Endothelial cell of umbilical vein (primary cell): ENCODE data around the gene RPIA. TPM values are rescaled to one million over a fixed set of nuclear protein-coding genes. Genes with fewer than 3 reads are reported as not detected.

Experiments
- BruUV-seq: library from RNA; stranded (reverse); fragments of 400-500 nt; replicated peaks from 2 replicates; lab custom pipeline; 2021; lab: Mats Ljungman, UMichigan
- CTCF ChIA-PET: fragments of 300-600, 350-600 bp; sonication (Branson Sonifier 250); formaldehyde crosslinking; loops from one replicate; lab custom pipeline; 2021; ENCODE audit warnings: antibody characterized with exemption, inconsistent platforms; lab: Charles Lee
- POLR2A ChIA-PET: fragments of 300-600, 350-600 bp; sonication (Branson Sonifier 250); formaldehyde crosslinking; loops from one replicate; lab custom pipeline; 2021; ENCODE audit warnings: antibody characterized with exemption, inconsistent platforms; lab: Charles Lee
- DNase-seq: peaks from one replicate; pipeline ENCODE4 v3.0.0-alpha.2; 2011; ENCODE audit warnings: low read depth, low spot score
- FAIRE-seq: peaks from 2 replicates; lab custom pipeline; 2011; peaks lifted over from hg19 to GRCh38; lab: Jason Lieb, UNC
- H2AFZ ChIP-seq: 2 replicates; pipeline ENCODE4 v1.6.0; 2012; ENCODE audit warnings: low read depth, low read length, control low read depth, inconsistent platforms
- H3K27ac ChIP-seq: 2 replicates; pipeline ENCODE4 v1.5.1; 2011; ENCODE audit warnings: low read depth, mild to moderate bottlenecking, control low read depth, low read length, moderate library complexity; ENCODE audit not compliant: insufficient read depth
- H3K27me3 ChIP-seq, 2 experiments: 2 replicates each; pipeline versions ENCODE4 v1.6.0 to v1.6.1; 2011; ENCODE audit warnings: low read length in 2 of 2, mixed read lengths in 1 of 2; ENCODE audit not compliant: control insufficient read depth in 2 of 2, insufficient read depth in 2 of 2
- H3K36me3 ChIP-seq, 2 experiments: 2 replicates in 1 of 2; 3 replicates in 1 of 2; pipeline ENCODE4 v1.5.1; 2011; ENCODE audit warnings: low read length in 2 of 2, mild to moderate bottlenecking in 1 of 2, moderate library complexity in 1 of 2; ENCODE audit not compliant: control insufficient read depth in 2 of 2, insufficient read depth in 2 of 2; ENCODE audit errors: extremely low read depth in 1 of 2
- H3K4me1 ChIP-seq: 3 replicates; pipeline ENCODE4 v1.5.1; 2011; ENCODE audit warnings: mild to moderate bottlenecking, low read length; ENCODE audit not compliant: control insufficient read depth, insufficient read depth; ENCODE audit errors: extremely low read depth
- H3K4me2 ChIP-seq: 2 replicates; pipeline ENCODE4 v1.6.1; 2011; ENCODE audit warnings: low read length, control low read depth, mixed read lengths; ENCODE audit not compliant: insufficient read depth
- H3K4me3 ChIP-seq, 3 experiments: fragments of 200-600 bp in 1 of 3; sonication (generic), shearing (Covaris generic) in 1 of 3; replicated peaks in 1 of 3; 2 replicates each; pipeline ENCODE4 v1.5.1; 2011 to 2016; ENCODE audit warnings: control low read depth in 3 of 3, low read length in 3 of 3, mild to moderate bottlenecking in 2 of 3, inconsistent platforms in 1 of 3, low read depth in 1 of 3, moderate library complexity in 1 of 3; ENCODE audit not compliant: insufficient read depth in 1 of 3
- H3K79me2 ChIP-seq: 2 replicates; pipeline ENCODE4 v1.6.0; 2012; ENCODE audit warnings: low read length, inconsistent platforms; ENCODE audit not compliant: control insufficient read depth, insufficient read depth
- H3K9ac ChIP-seq: replicated peaks from 2 replicates; pipeline ENCODE3; 2011; ENCODE audit warnings: low read length, control low read depth; ENCODE audit not compliant: insufficient read depth; ENCODE audit errors: extremely low read depth
- H3K9me1 ChIP-seq: replicated peaks from 3 replicates; pipeline ENCODE4 v1.6.0; 2011; ENCODE audit warnings: mild to moderate bottlenecking, low read length; ENCODE audit not compliant: control insufficient read depth, insufficient read depth; ENCODE audit errors: extremely low read depth
- H3K9me3 ChIP-seq: replicated peaks from 2 replicates; pipeline ENCODE4 v1.5.1; 2012; ENCODE audit warnings: low read length, inconsistent platforms; ENCODE audit not compliant: control insufficient read depth, insufficient read depth
- H4K20me1 ChIP-seq: replicated peaks from 2 replicates; pipeline ENCODE3; 2011; ENCODE audit warnings: mild to moderate bottlenecking, low read length; ENCODE audit not compliant: control insufficient read depth, insufficient read depth; ENCODE audit errors: extremely low read depth
- CTCF ChIP-seq, 2 donors: IDR thresholded peaks; 1 replicate in 1 of 2; 2 replicates in 1 of 2; pipeline ENCODE4 v1.5.1; 2011; ENCODE audit warnings: low read length in 2 of 2, mild to moderate bottlenecking in 2 of 2, moderate library complexity in 2 of 2, control low read depth in 1 of 2, inconsistent platforms in 1 of 2, low read depth in 1 of 2; ENCODE audit not compliant: insufficient read depth in 1 of 2; ENCODE audit errors: extremely low read depth in 1 of 2
- FOS ChIP-seq: IDR thresholded peaks from 2 replicates; pipeline ENCODE4 v1.6.1; 2011; ENCODE audit warnings: mild to moderate bottlenecking, low read length, moderate library complexity, borderline replicate concordance; ENCODE audit not compliant: insufficient read depth
- MAX ChIP-seq: IDR thresholded peaks from 2 replicates; pipeline ENCODE4 v1.6.1; 2011; ENCODE audit not compliant: insufficient read depth, insufficient read length
- MYC ChIP-seq: IDR thresholded peaks from one replicate; pipeline ENCODE4 v1.6.1; 2011; ENCODE audit warnings: mild to moderate bottlenecking, low read depth, low read length
- POLR2A ChIP-seq: IDR thresholded peaks from 2 replicates; pipeline ENCODE4 v1.6.1; 2012; ENCODE audit warnings: low read depth, mild to moderate bottlenecking, control low read depth, low read length
- POLR2AphosphoS5 ChIP-seq: IDR thresholded peaks from 2 replicates; pipeline ENCODE4 v1.6.1; 2012; ENCODE audit warnings: low read depth, mild to moderate bottlenecking, control low read depth, low read length, moderate library complexity; ENCODE audit not compliant: insufficient read depth
- dilution Hi-C: fragments of 300-500 bp; cut with MboI; formaldehyde crosslinking; loops from one replicate; pipeline ENCODE4 v1.15.0; 2019; ENCODE audit warnings: low sequenced_read_pairs; ENCODE audit not compliant: extremely low pct_ligation_motif_present
- intact Hi-C: fragments of 100-400 bp; cut with micrococcal nuclease; formaldehyde crosslinking; loops from one replicate; pipeline ENCODE4 v1.10.0; 2022
- polyA plus RNA-seq, 4 experiments: library from polyadenylated mRNA; depleted of rRNA in 3 of 4; stranded (reverse) in 3 of 4; unstranded in 1 of 4; fragments of >200 nt; gene quantifications; 2 replicates each; pipeline versions ENCODE4 v1.2.1 to v1.2.3, GENCODE V29; 2011 to 2012; ENCODE audit warnings: missing spikeins in 1 of 4
- total RNA-seq: library from RNA; stranded (reverse); gene quantifications from 2 replicates; pipeline ENCODE4 v1.2.3, GENCODE V29; 2021

The RPIA gene
- total and polyA plus RNA-seq, 2 donors (not counting 3 experiments of a cell fraction or from before 2014, with no cell fraction given), result 15.7 to 30.3 TPM

GRCh38 chr2:88711897-88712296 is 20.4 kb downstream of the RPIA start:
- Histone ChIP-seq H3K4me1 (peaks cover 7% of the 10 kb centered on the region), H2AFZ (no peak overlapping the region), H3K4me2 (no peak overlapping the region), H3K27me3 (no peaks in the 10 kb centered on the region), H3K36me3 (no peaks in the 10 kb centered on the region), H3K9ac (no peak overlapping the region), H3K27ac (no peak overlapping the region), H3K9me1 (no peaks in the 10 kb centered on the region), H4K20me1 (no peaks in the 10 kb centered on the region), H3K79me2 (no peaks in the 10 kb centered on the region), H3K9me3 (no peaks in the 10 kb centered on the region), H3K4me3 (no peak overlapping the region)
- POLR2A ChIA-PET, result no interaction called here
- intact Hi-C loops (no loop called here), dilution Hi-C loops (no loop called here)
- BruUV-seq, result no TSS peak
- CTCF ChIA-PET, result no interaction called here
- no peak for DNase-seq
- no peak for FAIRE-seq
- TF ChIP-seq CTCF (IDR thresholded peaks at IDR 0.05; ENCODE audit: extremely low read depth in 1 of 2, insufficient read depth in 1 of 2, low read depth in 1 of 2, low read length in 2 of 2) (no peak), MYC (no peak), POLR2A (no peak), MAX (no peak), FOS (no peak)

GRCh38 chr2:88713408-88713807 is 21.9 kb downstream of the RPIA start:
- H3K4me3 ChIP-seq, result no peak overlapping the region
- dilution Hi-C loops (no loop called here), intact Hi-C loops (no loop called here)
- no TSS peak for BruUV-seq
- ChIA-PET CTCF (interaction anchor here (1.7 kb wide), 1 partner anchor 12 kb away, joined by 7 read pairs; no protein-coding TSS in a partner anchor), POLR2A (no interaction called here)
- H3K36me3 ChIP-seq, result no peaks in the 10 kb centered on the region
- H4K20me1 ChIP-seq, result no peaks in the 10 kb centered on the region
- no peak overlapping the region for H3K27ac ChIP-seq
- DNase-seq, result no peak
- H3K27me3 ChIP-seq, result no peaks in the 10 kb centered on the region
- H3K9me3 ChIP-seq, result no peaks in the 10 kb centered on the region
- peaks cover 7% of the 10 kb centered on the region for H3K4me1 ChIP-seq
- H3K4me2 ChIP-seq, result no peak overlapping the region
- no peak overlapping the region for H3K9ac ChIP-seq
- no peaks in the 10 kb centered on the region for H3K79me2 ChIP-seq
- TF ChIP-seq MYC (no peak), POLR2AphosphoS5 (no peak), FOS (no peak), MAX (no peak)
- FAIRE-seq, result no peak
- no peak overlapping the region for H2AFZ ChIP-seq
- no peaks in the 10 kb centered on the region for H3K9me1 ChIP-seq
